Smooth muscle cell (in vitro differentiated cells): ENCODE measurements around the gene TNS1. TPM values are rescaled to one million over a fixed set of nuclear protein-coding genes. Genes with fewer than 3 reads are reported as not detected.

ENCODE experiments used
- DNase-seq: peaks from one replicate; lab custom pipeline; 2025; ENCODE audit not compliant: unreplicated experiment; lab: John Stamatoyannopoulos, UW
- H2AFZ ChIP-seq: fragments of 200-600 bp; sonication (generic); 2 replicates; pipeline ENCODE4 v1.6.0; 2016; ENCODE audit warnings: antibody characterized with exemption, low read depth, mild to moderate bottlenecking
- H3F3A ChIP-seq: fragments of 200-600 bp; sonication (generic); 2 replicates; pipeline ENCODE4 v1.6.0; 2017; ENCODE audit warnings: antibody characterized with exemption, low read depth
- H3K27ac ChIP-seq: fragments of 200-600 bp; sonication (generic); 2 replicates; pipeline ENCODE4 v1.5.1; 2016; ENCODE audit warnings: low read depth, mild to moderate bottlenecking
- H3K27me3 ChIP-seq: fragments of 200-600 bp; sonication (generic); 2 replicates; pipeline ENCODE4 v1.6.1; 2016; ENCODE audit warnings: low read depth, mild to moderate bottlenecking
- H3K36me3 ChIP-seq: fragments of 200-600 bp; sonication (generic); 2 replicates; pipeline ENCODE4 v1.5.1; 2016; ENCODE audit warnings: low read depth
- H3K4me1 ChIP-seq: fragments of 200-600 bp; sonication (generic); 2 replicates; pipeline ENCODE4 v1.5.1; 2016; ENCODE audit warnings: low read depth
- H3K4me2 ChIP-seq: fragments of 200-600 bp; sonication (generic); 2 replicates; pipeline ENCODE4 v1.6.0; 2016; ENCODE audit warnings: mild to moderate bottlenecking
- H3K4me3 ChIP-seq: fragments of 200-600 bp; sonication (generic); 2 replicates; pipeline ENCODE4 v1.5.1; 2016; ENCODE audit warnings: mild to moderate bottlenecking
- H3K79me2 ChIP-seq: fragments of 200-600 bp; sonication (generic); 2 replicates; pipeline ENCODE4 v1.6.0; 2016; ENCODE audit warnings: low read depth, mild to moderate bottlenecking
- H3K9ac ChIP-seq: fragments of 200-600 bp; sonication (generic); 2 replicates; pipeline ENCODE4 v1.6.0; 2016; ENCODE audit warnings: low read depth
- H3K9me3 ChIP-seq: fragments of 200-600 bp; sonication (generic); replicated peaks from 2 replicates; pipeline ENCODE4 v1.5.1; 2016; ENCODE audit warnings: low read depth
- H4K20me1 ChIP-seq: fragments of 200-600 bp; sonication (generic); 2 replicates; pipeline ENCODE4 v1.6.0; 2016; ENCODE audit warnings: low read depth
- WGBS: methylation state at CpG from one replicate; pipeline ENCODE4 v1.1.7; 2016; ENCODE audit warnings: low lambda C conversion rate; 5-methylcytosine and 5-hydroxymethylcytosine counted together
- polyA plus RNA-seq: library from polyadenylated mRNA; unstranded; fragments of >200 nt; fragmentation: Nextera tagmentation; extraction: Ambion mirVana; gene quantifications from 2 replicates; pipeline ENCODE4 v1.2.1, GENCODE V29; 2016
- total RNA-seq: library from RNA; depleted of rRNA; stranded (reverse); fragments of >200 nt; gene quantifications from 2 replicates; pipeline ENCODE4 v1.2.3, GENCODE V29; 2014
- TF ChIP-seq, protein P1 (sequence below): fragments of 200-600 bp; sonication (generic); IDR thresholded peaks from 2 replicates; pipeline ENCODE4 v1.5.1; 2017; ENCODE audit warnings: borderline replicate concordance, mild to moderate bottlenecking, antibody characterized with exemption; ENCODE audit not compliant: insufficient read depth, poor library complexity, severe bottlenecking

Gene TNS1
- total and polyA plus RNA-seq, 2 experiments from 2014 or later = 52.3 to 61.5 TPM

GRCh38 chr2:217886091-217886490, 116.7 kb downstream of the TNS1 start:
- Histone ChIP-seq H3K27ac (no peak overlapping the region), H3K79me2 (peaks cover 12% of the 10 kb centered on the region), H3K4me1 (peaks cover 5% of the 10 kb centered on the region), H3K36me3 (no peaks in the 10 kb centered on the region), H3K4me2 (no peak overlapping the region), H3K27me3 (no peaks in the 10 kb centered on the region), H3K4me3 (no peak overlapping the region), H3F3A (peaks cover 2% of the 10 kb centered on the region), H3K9ac (no peak overlapping the region), H4K20me1 (peaks cover 96% of the 10 kb centered on the region), H3K9me3 (no peaks in the 10 kb centered on the region), H2AFZ (no peak overlapping the region)
- 95% methylated on average over 3 of the region's 3 CpGs for WGBS
- no peak for DNase-seq
- TF ChIP-seq, protein P1, sequence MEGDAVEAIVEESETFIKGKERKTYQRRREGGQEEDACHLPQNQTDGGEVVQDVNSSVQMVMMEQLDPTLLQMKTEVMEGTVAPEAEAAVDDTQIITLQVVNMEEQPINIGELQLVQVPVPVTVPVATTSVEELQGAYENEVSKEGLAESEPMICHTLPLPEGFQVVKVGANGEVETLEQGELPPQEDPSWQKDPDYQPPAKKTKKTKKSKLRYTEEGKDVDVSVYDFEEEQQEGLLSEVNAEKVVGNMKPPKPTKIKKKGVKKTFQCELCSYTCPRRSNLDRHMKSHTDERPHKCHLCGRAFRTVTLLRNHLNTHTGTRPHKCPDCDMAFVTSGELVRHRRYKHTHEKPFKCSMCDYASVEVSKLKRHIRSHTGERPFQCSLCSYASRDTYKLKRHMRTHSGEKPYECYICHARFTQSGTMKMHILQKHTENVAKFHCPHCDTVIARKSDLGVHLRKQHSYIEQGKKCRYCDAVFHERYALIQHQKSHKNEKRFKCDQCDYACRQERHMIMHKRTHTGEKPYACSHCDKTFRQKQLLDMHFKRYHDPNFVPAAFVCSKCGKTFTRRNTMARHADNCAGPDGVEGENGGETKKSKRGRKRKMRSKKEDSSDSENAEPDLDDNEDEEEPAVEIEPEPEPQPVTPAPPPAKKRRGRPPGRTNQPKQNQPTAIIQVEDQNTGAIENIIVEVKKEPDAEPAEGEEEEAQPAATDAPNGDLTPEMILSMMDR = no peak

DNA sequence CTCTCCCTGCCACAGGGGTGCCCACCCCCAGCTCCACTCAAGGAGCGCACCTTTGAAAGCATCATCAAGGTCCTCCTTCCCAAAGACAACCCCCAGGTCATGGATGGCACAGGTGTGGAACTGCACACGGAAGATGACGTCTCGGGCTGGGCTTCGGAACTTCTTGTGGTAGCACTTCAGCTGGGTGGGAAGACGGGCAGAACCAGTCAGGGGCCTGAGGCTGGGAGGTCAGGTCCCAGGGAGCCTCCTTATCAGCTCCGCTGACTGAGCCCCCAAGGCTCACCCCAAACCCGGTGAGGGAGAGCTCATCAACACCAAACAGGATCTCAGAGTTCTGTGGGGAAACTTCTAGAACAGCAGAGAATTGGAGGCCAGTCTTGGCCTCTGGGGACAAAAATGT, 117.8 kb downstream of the TNS1 start:
- Histone ChIP-seq H3K9me3 (no peaks in the 10 kb centered on the region), H3F3A (no peaks in the 10 kb centered on the region), H3K36me3 (no peaks in the 10 kb centered on the region), H3K4me2 (no peak overlapping the region), H3K79me2 (peaks cover 9% of the 10 kb centered on the region), H3K4me3 (no peak overlapping the region), H2AFZ (no peak overlapping the region), H3K9ac (no peak overlapping the region), H4K20me1 (peaks cover 96% of the 10 kb centered on the region), H3K4me1 (peaks cover 6% of the 10 kb centered on the region), H3K27ac (no peak overlapping the region), H3K27me3 (no peaks in the 10 kb centered on the region)
- TF ChIP-seq, protein P1 = no peak
- 97% methylated on average over 8 of the region's 8 CpGs for WGBS
- DNase-seq = no peak

- Histone ChIP-seq H3K9ac (no peak overlapping the region), H3K79me2 (peaks cover 7% of the 10 kb centered on the region), H4K20me1 (peaks cover 99% of the 10 kb centered on the region), H3K4me2 (no peak overlapping the region), H3K4me1 (peaks cover 6% of the 10 kb centered on the region), H3K4me3 (no peak overlapping the region), H3F3A (no peaks in the 10 kb centered on the region), H3K27me3 (no peaks in the 10 kb centered on the region), H3K27ac (no peak overlapping the region), H3K36me3 (no peaks in the 10 kb centered on the region), H3K9me3 (no peaks in the 10 kb centered on the region), H2AFZ (no peak overlapping the region)
- DNase-seq = no peak
- 91% methylated on average over 14 of the region's 14 CpGs for WGBS
- TF ChIP-seq, protein P1 = no peak
Measured at GRCh38 chr2:217880891-217881290, 121.9 kb downstream of the TNS1 start.

GRCh38 chr2:217880287-217880889, 122.4 kb downstream of the TNS1 start:
- Histone ChIP-seq H3F3A (peaks cover 4% of the 10 kb centered on the region), H3K4me1 (peaks cover 6% of the 10 kb centered on the region), H3K4me2 (no peak overlapping the region), H3K9me3 (no peaks in the 10 kb centered on the region), H3K27me3 (no peaks in the 10 kb centered on the region), H4K20me1 (peaks cover 99% of the 10 kb centered on the region), H3K9ac (no peak overlapping the region), H3K79me2 (peaks cover 7% of the 10 kb centered on the region), H3K36me3 (no peaks in the 10 kb centered on the region), H2AFZ (no peak overlapping the region), H3K4me3 (no peak overlapping the region), H3K27ac (no peak overlapping the region)
- TF ChIP-seq, protein P1 = peak; percentile 5
- 87% methylated on average over 5 of the region's 5 CpGs for WGBS
- DNase-seq = no peak
